Lung (tissue), 12 donors: ENCODE results near the gene OPCML. TPM values are rescaled to one million over a fixed set of nuclear protein-coding genes. Genes with fewer than 3 reads are reported as not detected.
A peak's percentile ranks its signal among the peaks of the same experiment; 100 is the strongest.

Experiments
- ATAC-seq: fragments of 200-7000 bp; cut with Tn5 transposase; one replicate; pipeline ENCODE4 v1.9.1; 2020; ENCODE audit warnings: moderate number of reproducible peaks; ENCODE audit not compliant: insufficient read depth, low FRiP score
- DNase-seq, 3 donors: peaks; one replicate each; pipeline ENCODE4 v3.0.0-alpha.2; 2013 to 2017
- H3K27ac ChIP-seq, 2 donors: one replicate each; pipeline ENCODE4 v1.5.1; 2013; ENCODE audit warnings: mild to moderate bottlenecking in 2 of 2, moderate library complexity in 2 of 2, control low read depth in 1 of 2, inconsistent platforms in 1 of 2, low read depth in 1 of 2, low read length in 1 of 2
- H3K27me3 ChIP-seq, 3 donors: one replicate each; pipeline ENCODE4 v1.5.1; 2013; ENCODE audit warnings: low read length in 2 of 3; ENCODE audit not compliant: control insufficient read depth in 3 of 3, insufficient read depth in 3 of 3
- H3K36me3 ChIP-seq, 4 donors: one replicate each; pipeline ENCODE4 v1.5.1; 2013; ENCODE audit warnings: low read length in 4 of 4, mild to moderate bottlenecking in 1 of 4, moderate library complexity in 1 of 4; ENCODE audit not compliant: control insufficient read depth in 4 of 4, insufficient read depth in 4 of 4
- H3K4me1 ChIP-seq, 5 donors: one replicate each; pipeline ENCODE4 v1.5.1; 2013; ENCODE audit warnings: low read length in 5 of 5, mild to moderate bottlenecking in 2 of 5, moderate library complexity in 1 of 5; ENCODE audit not compliant: control insufficient read depth in 5 of 5, insufficient read depth in 5 of 5
- H3K4me3 ChIP-seq: one replicate; pipeline ENCODE4 v1.5.1; 2013; ENCODE audit warnings: mild to moderate bottlenecking, control low read depth, moderate library complexity
- H3K9ac ChIP-seq, 2 donors: one replicate each; pipeline ENCODE4 v1.5.1; 2013; ENCODE audit warnings: low read length in 2 of 2, control low read depth in 1 of 2; ENCODE audit not compliant: insufficient read depth in 1 of 2
- H3K9me3 ChIP-seq, 4 donors: one replicate each; pipeline ENCODE4 v1.5.1; 2013; ENCODE audit warnings: low read length in 3 of 4, mild to moderate bottlenecking in 1 of 4, moderate library complexity in 1 of 4; ENCODE audit not compliant: control insufficient read depth in 4 of 4, insufficient read depth in 3 of 4
- WGBS, 2 donors: extraction: QIAGEN DNeasy Blood & Tissue Kit; methylation state at CpG; one replicate each; pipeline ENCODE4 v1.1.7; 2013; 5-methylcytosine and 5-hydroxymethylcytosine counted together
- polyA plus RNA-seq, 2 donors: library from polyadenylated mRNA; stranded (reverse); fragments of 200-250 nt; gene quantifications; one replicate each; pipeline ENCODE4 v1.2.1, GENCODE V29; 2013
- total RNA-seq, 2 donors: library from RNA; depleted of rRNA in 1 of 2; stranded (reverse); fragments of >200 nt in 1 of 2; gene quantifications; one replicate each; pipeline ENCODE4 v1.2.1, GENCODE V29; 2014 to 2021
- TF ChIP-seq, protein P1 (sequence below): IDR thresholded peaks from 2 replicates; pipeline ENCODE4 v1.5.1; 2012; ENCODE audit warnings: mild to moderate bottlenecking; ENCODE audit errors: control extremely low read depth, extremely low read depth
- donor health status: control.
- donor health status: control.
- donor health status: Bipolar disorder and iron deficiency.
- donor health status: healthy.
- donor health status: DM: yes; HTN: yes; CAD: no.

Gene OPCML
- total and polyA plus RNA-seq, 4 donors, result 0.49 to 0.74 TPM; not detected in 2

DNA sequence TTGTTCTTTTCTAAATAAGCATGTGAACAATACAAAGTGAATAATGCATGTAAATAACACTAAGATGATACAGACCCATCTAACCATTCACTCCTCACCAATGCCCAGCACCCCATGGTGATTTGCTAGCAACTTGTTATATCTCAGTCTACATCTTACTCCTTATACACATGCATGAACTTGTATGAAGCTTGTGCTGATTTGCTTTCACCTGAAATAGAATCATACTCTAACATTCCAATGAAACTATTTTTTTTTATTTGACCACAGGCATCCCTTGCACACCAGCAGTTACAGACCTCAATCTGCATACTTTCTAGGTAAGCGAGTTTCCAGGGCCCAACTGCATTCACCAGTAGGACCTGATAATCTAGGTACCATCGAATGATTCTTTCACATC lies 873.6 kb downstream of the OPCML start:
- DNase-seq (no peak), ATAC-seq (no peak)
- Histone ChIP-seq H3K36me3 (no peaks in the 10 kb centered on the region), H3K9ac (no peak overlapping the region), H3K27ac (no peak overlapping the region), H3K4me1 (no peaks in the 10 kb centered on the region), H3K4me3 (no peak overlapping the region), H3K9me3 (peaks cover 0 to 8% (median 0%) of the 10 kb centered on the region in 4 donors), H3K27me3 (no peaks in the 10 kb centered on the region)
- TF ChIP-seq, protein P1, sequence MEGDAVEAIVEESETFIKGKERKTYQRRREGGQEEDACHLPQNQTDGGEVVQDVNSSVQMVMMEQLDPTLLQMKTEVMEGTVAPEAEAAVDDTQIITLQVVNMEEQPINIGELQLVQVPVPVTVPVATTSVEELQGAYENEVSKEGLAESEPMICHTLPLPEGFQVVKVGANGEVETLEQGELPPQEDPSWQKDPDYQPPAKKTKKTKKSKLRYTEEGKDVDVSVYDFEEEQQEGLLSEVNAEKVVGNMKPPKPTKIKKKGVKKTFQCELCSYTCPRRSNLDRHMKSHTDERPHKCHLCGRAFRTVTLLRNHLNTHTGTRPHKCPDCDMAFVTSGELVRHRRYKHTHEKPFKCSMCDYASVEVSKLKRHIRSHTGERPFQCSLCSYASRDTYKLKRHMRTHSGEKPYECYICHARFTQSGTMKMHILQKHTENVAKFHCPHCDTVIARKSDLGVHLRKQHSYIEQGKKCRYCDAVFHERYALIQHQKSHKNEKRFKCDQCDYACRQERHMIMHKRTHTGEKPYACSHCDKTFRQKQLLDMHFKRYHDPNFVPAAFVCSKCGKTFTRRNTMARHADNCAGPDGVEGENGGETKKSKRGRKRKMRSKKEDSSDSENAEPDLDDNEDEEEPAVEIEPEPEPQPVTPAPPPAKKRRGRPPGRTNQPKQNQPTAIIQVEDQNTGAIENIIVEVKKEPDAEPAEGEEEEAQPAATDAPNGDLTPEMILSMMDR, result no peak
- 88 to 94% methylated on average over 2 of the region's 2 CpGs for WGBS, 2 donors

DNA sequence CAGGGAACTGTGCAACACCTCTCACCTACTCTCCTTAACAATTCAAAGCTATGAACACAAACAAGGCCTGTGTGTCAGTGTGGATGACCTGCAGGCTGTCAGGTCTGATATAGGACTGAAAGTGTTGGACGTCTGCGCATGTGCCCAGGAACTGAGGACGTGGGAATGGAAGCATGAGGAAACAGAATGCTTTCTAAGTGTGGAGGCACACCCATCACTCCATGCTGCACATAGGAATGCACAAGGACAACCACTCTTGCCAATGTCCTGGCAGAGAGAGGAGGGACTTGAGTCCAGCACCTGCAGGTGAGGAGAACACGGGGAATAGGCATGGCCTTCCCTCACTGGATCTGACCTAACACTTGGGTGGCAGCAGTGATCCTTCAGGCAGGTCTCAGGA lies 874.3 kb downstream of the OPCML start:
- H3K27me3 ChIP-seq, result no peaks in the 10 kb centered on the region
- TF ChIP-seq, protein P1, result no peak
- DNase-seq (no peak), ATAC-seq (peak; percentile 51)
- H3K4me1 ChIP-seq, result no peaks in the 10 kb centered on the region
- no peak overlapping the region for H3K9ac ChIP-seq
- 65 to 89% methylated on average over 4 of the region's 4 CpGs for WGBS, 2 donors
- H3K36me3 ChIP-seq, result no peaks in the 10 kb centered on the region
- peaks cover 0 to 8% (median 0%) of the 10 kb centered on the region in 4 donors for H3K9me3 ChIP-seq
- H3K27ac ChIP-seq, result peak overlapping the region in 1 of 2 donors; percentile 37
- H3K4me3 ChIP-seq, result no peak overlapping the region

DNA sequence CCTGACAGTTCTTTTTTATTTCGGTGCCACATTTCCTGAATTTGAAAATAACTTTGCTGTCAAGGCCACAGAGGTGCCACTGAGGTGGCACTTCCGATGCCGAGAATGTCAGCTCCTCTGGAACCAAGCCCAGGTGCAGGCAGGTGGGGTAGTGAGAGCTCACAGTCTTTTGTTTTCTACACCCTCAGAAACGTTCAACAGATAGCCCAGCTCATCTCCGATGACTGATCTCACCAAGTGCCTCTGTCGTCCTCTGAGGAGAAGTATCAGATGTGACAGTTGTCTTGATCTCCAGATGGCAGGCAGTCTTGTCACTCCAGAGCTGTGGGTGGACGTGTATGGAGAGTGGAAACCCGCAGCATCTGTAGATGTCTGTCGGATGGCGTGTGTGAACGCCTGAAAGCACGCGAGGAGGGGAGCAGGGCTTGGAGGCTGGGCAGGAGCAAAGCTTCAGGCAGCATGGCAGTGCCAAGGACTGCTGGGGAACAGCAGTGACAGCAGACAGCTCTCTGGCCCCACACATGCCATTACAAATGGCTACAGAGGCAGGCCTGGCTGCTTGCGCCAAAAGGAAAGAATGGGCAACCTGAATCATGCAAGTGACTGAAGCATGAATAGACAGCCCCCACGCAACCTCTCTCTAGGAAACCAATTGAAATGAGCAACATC lies 877.0 kb downstream of the OPCML start:
- DNase-seq, result no peak
- Histone ChIP-seq H3K27me3 (no peaks in the 10 kb centered on the region), H3K27ac (no peak overlapping the region), H3K9me3 (peaks cover 0 to 8% (median 0%) of the 10 kb centered on the region in 4 donors), H3K36me3 (no peaks in the 10 kb centered on the region), H3K4me1 (peaks cover 0 to 12% (median 0%) of the 10 kb centered on the region in 5 donors), H3K4me3 (no peak overlapping the region), H3K9ac (no peak overlapping the region)
- WGBS, 2 donors, result 88 to 90% methylated on average over 15 of the region's 15 CpGs
- TF ChIP-seq, protein P1, result no peak
- no peak for ATAC-seq

DNA sequence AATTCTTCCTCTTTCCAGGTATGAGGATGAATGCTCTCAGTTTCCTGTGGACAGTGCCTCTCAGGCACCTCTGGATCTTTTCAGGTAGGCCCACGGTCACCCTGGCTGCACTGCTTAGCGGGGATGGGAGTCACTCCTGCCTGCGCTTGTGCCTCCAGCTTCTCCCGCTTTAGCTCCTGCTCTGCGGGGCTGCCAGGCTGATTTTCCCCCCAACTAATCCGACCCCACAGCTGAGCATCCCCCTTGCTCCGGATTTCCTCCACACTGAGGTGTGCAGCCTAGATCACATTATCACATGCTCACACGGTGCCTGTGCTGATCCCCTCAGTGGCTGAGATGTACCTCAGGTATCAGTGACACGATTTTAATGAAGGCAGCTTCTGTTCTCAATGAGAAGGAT lies 879.1 kb downstream of the OPCML start:
- TF ChIP-seq, protein P1, result no peak
- no peak for DNase-seq
- Histone ChIP-seq H3K4me1 (peaks cover 0 to 12% (median 0%) of the 10 kb centered on the region in 5 donors), H3K27me3 (peaks cover 0 to 4% (median 0%) of the 10 kb centered on the region in 3 donors), H3K27ac (no peak overlapping the region), H3K9ac (no peak overlapping the region), H3K36me3 (no peaks in the 10 kb centered on the region), H3K9me3 (peaks cover 0 to 8% (median 0%) of the 10 kb centered on the region in 4 donors), H3K4me3 (no peak overlapping the region)
- ATAC-seq, result no peak
- 92 to 97% methylated on average over 9 of the region's 9 CpGs for WGBS, 2 donors
